ENCODE measurements around the gene CST6. TPM values are rescaled to one million over a fixed set of nuclear protein-coding genes. Genes with fewer than 3 reads are reported as not detected.

Gene CST6
- total RNA-seq, 1 donor: 2.9 TPM

DNA sequence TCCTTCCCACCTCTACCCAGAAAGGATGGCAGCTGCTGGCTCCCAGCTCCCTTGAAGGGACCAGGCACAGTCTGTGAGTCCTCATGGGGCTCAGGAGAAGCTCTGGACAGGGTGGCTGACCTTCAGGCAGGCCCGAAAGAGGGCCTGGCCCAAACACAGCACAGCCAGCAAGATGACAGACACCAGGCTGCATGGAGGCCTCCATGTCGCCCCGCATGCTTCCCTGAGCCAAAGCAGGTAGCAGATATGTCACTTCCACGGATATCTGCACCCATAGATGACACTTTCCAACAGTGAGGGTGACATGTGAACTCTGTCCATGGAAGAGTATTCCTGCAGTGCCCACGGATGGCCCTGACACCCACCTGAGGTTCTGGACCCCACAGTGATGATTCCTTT lies 28.2 kb upstream of the CST6 start:
- peaks cover 13% of the 10 kb centered on the region for H3K36me3 ChIP-seq (ENCODE audit: insufficient read depth, low read length)
- H3K9me3 ChIP-seq (ENCODE audit: low read depth, low read length): no peaks in the 10 kb centered on the region
- no peak overlapping the region for H2AFZ ChIP-seq (ENCODE audit: low read length)
- no peaks in the 10 kb centered on the region for H3K4me1 ChIP-seq (ENCODE audit: insufficient read depth, low read length)
- peak; percentile 25 for DNase-seq (ENCODE audit: insufficient read length, low spot score, missing footprints)
- H3K4me2 ChIP-seq (ENCODE audit: insufficient read depth, low read length): no peak overlapping the region
- H3K27ac ChIP-seq (ENCODE audit: low read depth, low read length): no peak overlapping the region
- no peaks in the 10 kb centered on the region for H3K27me3 ChIP-seq (ENCODE audit: insufficient read depth, low read length)
- TF ChIP-seq, protein P1, sequence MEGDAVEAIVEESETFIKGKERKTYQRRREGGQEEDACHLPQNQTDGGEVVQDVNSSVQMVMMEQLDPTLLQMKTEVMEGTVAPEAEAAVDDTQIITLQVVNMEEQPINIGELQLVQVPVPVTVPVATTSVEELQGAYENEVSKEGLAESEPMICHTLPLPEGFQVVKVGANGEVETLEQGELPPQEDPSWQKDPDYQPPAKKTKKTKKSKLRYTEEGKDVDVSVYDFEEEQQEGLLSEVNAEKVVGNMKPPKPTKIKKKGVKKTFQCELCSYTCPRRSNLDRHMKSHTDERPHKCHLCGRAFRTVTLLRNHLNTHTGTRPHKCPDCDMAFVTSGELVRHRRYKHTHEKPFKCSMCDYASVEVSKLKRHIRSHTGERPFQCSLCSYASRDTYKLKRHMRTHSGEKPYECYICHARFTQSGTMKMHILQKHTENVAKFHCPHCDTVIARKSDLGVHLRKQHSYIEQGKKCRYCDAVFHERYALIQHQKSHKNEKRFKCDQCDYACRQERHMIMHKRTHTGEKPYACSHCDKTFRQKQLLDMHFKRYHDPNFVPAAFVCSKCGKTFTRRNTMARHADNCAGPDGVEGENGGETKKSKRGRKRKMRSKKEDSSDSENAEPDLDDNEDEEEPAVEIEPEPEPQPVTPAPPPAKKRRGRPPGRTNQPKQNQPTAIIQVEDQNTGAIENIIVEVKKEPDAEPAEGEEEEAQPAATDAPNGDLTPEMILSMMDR (IDR thresholded peaks at IDR 0.05; ENCODE audit: extremely low read depth, low read depth, low read length): no peak
- no peaks in the 10 kb centered on the region for H3K79me2 ChIP-seq (ENCODE audit: insufficient read depth, low read length)
- no peak overlapping the region for H3K4me3 ChIP-seq (ENCODE audit: insufficient read depth, low read length)
- H4K20me1 ChIP-seq (ENCODE audit: insufficient read depth, low read length): no peaks in the 10 kb centered on the region

DNA sequence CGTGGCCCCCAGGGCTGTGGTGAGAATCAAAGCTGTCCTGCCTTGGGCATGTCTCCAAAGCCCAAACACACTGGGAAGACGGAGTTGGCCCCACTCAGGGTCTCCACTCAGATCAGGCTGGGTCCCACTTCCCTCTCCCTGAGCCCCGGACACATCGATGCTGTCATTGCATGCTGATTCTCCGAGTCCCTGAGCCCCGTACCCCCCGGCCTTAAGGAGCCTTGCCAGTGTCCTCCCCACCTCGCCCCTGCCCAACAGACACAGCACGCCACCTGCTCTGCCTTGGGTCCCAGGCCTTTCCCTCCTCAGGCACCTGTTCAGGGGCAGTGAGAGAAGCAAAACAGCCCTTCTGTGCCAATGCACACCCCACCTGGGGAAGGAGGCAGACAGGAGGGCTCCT lies 24.5 kb upstream of the CST6 start:
- H3K27ac ChIP-seq (ENCODE audit: low read depth, low read length): no peak overlapping the region
- H3K4me1 ChIP-seq (ENCODE audit: insufficient read depth, low read length): no peaks in the 10 kb centered on the region
- H2AFZ ChIP-seq (ENCODE audit: low read length): no peak overlapping the region
- DNase-seq (ENCODE audit: insufficient read length, low spot score, missing footprints): peak; percentile 22
- H4K20me1 ChIP-seq (ENCODE audit: insufficient read depth, low read length): no peaks in the 10 kb centered on the region
- no peaks in the 10 kb centered on the region for H3K9me3 ChIP-seq (ENCODE audit: low read depth, low read length)
- H3K79me2 ChIP-seq (ENCODE audit: insufficient read depth, low read length): no peaks in the 10 kb centered on the region
- H3K4me3 ChIP-seq (ENCODE audit: insufficient read depth, low read length): no peak overlapping the region
- H3K4me2 ChIP-seq (ENCODE audit: insufficient read depth, low read length): no peak overlapping the region
- no peaks in the 10 kb centered on the region for H3K27me3 ChIP-seq (ENCODE audit: insufficient read depth, low read length)
- no peaks in the 10 kb centered on the region for H3K36me3 ChIP-seq (ENCODE audit: insufficient read depth, low read length)
- TF ChIP-seq, protein P1 (IDR thresholded peaks at IDR 0.05; ENCODE audit: extremely low read depth, low read depth, low read length): no peak

DNA sequence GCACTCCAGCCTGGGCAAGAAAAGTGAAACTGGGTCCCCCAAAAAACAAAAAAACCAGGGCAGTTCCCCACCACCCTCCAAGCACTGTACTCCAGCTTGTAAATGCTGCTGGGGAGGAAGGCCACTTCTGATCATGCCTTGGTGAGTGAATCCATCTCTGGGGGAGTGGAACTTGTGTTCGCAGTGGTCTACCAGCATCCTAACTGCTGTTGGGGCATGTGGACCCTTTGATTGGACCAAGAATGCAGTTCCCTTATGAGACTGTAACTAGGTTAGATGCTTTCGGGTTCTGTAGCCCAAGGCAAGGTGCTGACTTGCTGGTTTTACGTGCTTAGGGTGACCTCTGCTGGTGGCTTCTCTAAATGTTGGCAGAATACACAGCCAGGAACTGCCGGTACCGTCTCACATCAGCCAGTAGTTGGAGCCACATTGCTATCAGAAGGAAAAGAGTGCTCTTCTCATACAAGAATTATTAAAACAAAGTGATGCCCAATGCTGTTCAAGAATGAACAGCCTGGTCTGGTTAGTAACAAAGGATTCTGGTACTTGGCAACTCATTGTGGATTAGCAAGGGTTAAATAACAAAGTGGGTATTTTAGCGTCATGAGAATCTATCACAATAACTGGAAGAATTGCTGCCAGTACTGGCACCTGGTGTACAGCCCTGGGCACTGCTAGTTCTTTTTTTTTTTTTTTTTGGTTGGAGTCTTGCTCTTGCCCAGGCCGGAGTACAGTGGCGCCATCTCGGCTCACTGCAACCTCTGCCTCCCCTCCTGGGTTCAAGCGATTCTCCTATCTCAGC lies 22.8 kb upstream of the CST6 start:
- no peaks in the 10 kb centered on the region for H3K4me1 ChIP-seq (ENCODE audit: insufficient read depth, low read length)
- H3K27me3 ChIP-seq (ENCODE audit: insufficient read depth, low read length): no peaks in the 10 kb centered on the region
- no peaks in the 10 kb centered on the region for H3K9me3 ChIP-seq (ENCODE audit: low read depth, low read length)
- TF ChIP-seq, protein P1 (IDR thresholded peaks at IDR 0.05; ENCODE audit: extremely low read depth, low read depth, low read length): peak; percentile 99
- no peak overlapping the region for H3K4me3 ChIP-seq (ENCODE audit: insufficient read depth, low read length)
- no peaks in the 10 kb centered on the region for H3K79me2 ChIP-seq (ENCODE audit: insufficient read depth, low read length)
- H3K27ac ChIP-seq (ENCODE audit: low read depth, low read length): no peak overlapping the region
- no peaks in the 10 kb centered on the region for H3K36me3 ChIP-seq (ENCODE audit: insufficient read depth, low read length)
- H2AFZ ChIP-seq (ENCODE audit: low read length): no peak overlapping the region
- peak; percentile 97 for DNase-seq (ENCODE audit: insufficient read length, low spot score, missing footprints)
- no peaks in the 10 kb centered on the region for H4K20me1 ChIP-seq (ENCODE audit: insufficient read depth, low read length)
- no peak overlapping the region for H3K4me2 ChIP-seq (ENCODE audit: insufficient read depth, low read length)

DNA sequence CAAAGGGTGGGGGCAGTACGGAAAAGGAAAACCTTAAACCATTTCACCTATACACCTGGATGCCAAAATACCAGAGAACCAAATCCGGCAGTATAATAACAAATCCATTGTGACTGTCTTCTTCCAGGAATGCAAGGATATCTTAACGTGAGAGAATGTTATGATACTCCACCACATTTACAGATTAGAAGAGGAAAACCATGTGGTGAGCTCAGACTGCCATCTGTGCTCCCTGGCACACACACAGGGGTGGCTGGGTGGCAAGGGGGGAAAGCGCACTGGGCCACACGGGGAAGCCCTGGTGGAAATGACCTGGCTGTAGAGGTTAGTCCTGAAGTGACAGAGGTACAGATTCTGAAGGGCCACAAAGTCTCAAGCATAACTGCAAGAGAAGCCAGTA lies 19.8 kb upstream of the CST6 start:
- H3K27me3 ChIP-seq (ENCODE audit: insufficient read depth, low read length): no peaks in the 10 kb centered on the region
- peaks cover 6% of the 10 kb centered on the region for H3K36me3 ChIP-seq (ENCODE audit: insufficient read depth, low read length)
- no peak overlapping the region for H3K27ac ChIP-seq (ENCODE audit: low read depth, low read length)
- no peaks in the 10 kb centered on the region for H3K4me1 ChIP-seq (ENCODE audit: insufficient read depth, low read length)
- no peaks in the 10 kb centered on the region for H4K20me1 ChIP-seq (ENCODE audit: insufficient read depth, low read length)
- H3K4me2 ChIP-seq (ENCODE audit: insufficient read depth, low read length): no peak overlapping the region
- TF ChIP-seq, protein P1 (IDR thresholded peaks at IDR 0.05; ENCODE audit: extremely low read depth, low read depth, low read length): no peak
- DNase-seq (ENCODE audit: insufficient read length, low spot score, missing footprints): peak; percentile 67
- H3K4me3 ChIP-seq (ENCODE audit: insufficient read depth, low read length): no peak overlapping the region
- H3K79me2 ChIP-seq (ENCODE audit: insufficient read depth, low read length): no peaks in the 10 kb centered on the region
- no peaks in the 10 kb centered on the region for H3K9me3 ChIP-seq (ENCODE audit: low read depth, low read length)
- no peak overlapping the region for H2AFZ ChIP-seq (ENCODE audit: low read length)
